ENCODE results near the gene BRD4. TPM values are rescaled to one million over a fixed set of nuclear protein-coding genes. Genes with fewer than 3 reads are reported as not detected.

The BRD4 gene
- polyA plus RNA-seq, 3 donors = 3.7 to 19.2 (median 4.2) TPM

DNA sequence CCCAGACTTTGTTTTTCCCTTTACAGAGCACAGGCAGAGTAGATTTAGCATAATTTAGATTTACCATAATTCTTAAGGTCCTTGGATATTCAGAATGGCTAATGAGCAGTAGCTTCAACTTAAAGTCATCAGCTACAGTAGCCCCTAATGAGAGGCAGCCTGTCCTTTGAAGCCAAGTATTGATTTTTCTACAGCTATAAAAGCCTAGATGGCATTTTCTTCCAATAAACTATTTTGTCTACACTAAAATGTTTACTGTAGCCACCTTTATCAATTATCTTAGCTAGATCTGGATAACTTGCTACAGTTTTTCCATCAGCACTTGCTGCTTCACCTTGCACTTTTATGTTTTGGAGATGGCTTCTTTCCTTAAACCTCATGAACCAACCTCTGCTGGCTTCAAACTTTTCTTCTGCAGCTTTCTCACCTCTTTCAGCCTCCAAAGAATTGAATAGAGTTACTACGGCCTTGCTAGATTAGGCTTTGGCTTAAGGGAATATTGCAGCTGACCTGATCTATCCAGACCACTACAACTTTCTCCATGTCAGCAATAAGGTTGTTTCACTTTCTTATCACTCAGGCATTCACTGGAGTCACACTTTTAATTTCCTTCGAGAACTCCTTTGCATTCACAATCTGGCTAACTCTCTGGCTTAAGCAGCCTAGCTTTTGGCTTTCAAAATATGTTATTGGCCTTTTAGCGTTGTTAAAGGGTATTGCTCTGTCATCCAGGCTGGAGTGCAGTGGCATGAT lies 26.6 kb downstream of the BRD4 start:
- peaks cover 6 to 14% of the 10 kb centered on the region in 2 donors for H3K4me1 ChIP-seq (ENCODE audit: control insufficient read depth in 1 of 2, insufficient read depth in 2 of 2, low read length in 2 of 2)
- 92% methylated on average over 2 of the region's 3 CpGs for WGBS (ENCODE audit: insufficient coverage)
- intact Hi-C loops (cut with micrococcal nuclease) = no loop called here

DNA sequence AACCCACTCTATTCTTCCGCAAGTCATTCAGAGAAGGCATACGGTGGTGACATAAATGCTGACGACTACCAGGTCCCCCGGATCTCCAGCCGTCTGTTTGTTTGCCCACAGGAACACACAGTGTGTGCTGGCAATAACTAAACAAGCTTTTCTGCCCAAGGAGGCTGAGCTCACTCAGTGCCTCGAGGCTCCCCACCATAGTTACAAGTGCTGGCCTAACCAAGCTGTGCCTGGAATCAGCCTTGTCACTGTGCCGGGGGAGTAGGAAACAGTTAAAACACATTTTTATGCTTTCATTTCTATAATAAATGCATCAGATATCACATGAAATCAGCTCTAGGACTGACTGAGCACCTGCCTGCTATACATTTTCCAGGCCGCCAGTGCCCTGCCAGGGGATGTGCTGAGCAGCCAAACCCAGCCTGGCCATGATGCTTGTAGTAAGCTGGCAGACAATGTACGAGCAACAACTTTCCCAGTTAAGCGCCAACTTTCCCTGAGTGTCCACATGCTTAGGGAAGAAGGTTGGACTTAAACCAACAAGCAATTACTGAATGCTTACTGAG lies 28.1 kb downstream of the BRD4 start:
- H3K27me3 Mint-ChIP-seq (ENCODE audit: low read depth in 3 of 3) = peaks cover 0 to 3% (median 0%) of the 10 kb centered on the region in 3 donors
- H3K27me3 ChIP-seq (ENCODE audit: control insufficient read depth in 2 of 2, insufficient read depth in 2 of 2, low read length in 2 of 2) = no peaks in the 10 kb centered on the region
- no peaks in the 10 kb centered on the region for H3K9me3 Mint-ChIP-seq
- no peak overlapping the region for H2AFZ ChIP-seq (ENCODE audit: insufficient read depth, low read depth, low read length, poor library complexity, severe bottlenecking)
- no peak overlapping the region for H3K4me3 Mint-ChIP-seq
- no peaks in the 10 kb centered on the region for H3K9me3 ChIP-seq (replicated peaks in 1 of 2; ENCODE audit: control insufficient read depth in 1 of 2, insufficient read depth in 1 of 2, low read length in 2 of 2)
- H3K79me2 ChIP-seq (ENCODE audit: insufficient read depth, low read length) = peaks cover 100% of the 10 kb centered on the region
- no peak overlapping the region for H3K4me3 ChIP-seq (replicated peaks in 1 of 3; ENCODE audit: low read depth in 2 of 3, low read length in 3 of 3)
- peak overlapping the region in 1 of 2 donors; percentile 54 for H3K27ac ChIP-seq (ENCODE audit: low read depth in 1 of 2, low read length in 2 of 2)
- peaks cover 64% of the 10 kb centered on the region for H3K4me1 Mint-ChIP-seq
- no peaks in the 10 kb centered on the region for H3K36me3 Mint-ChIP-seq
- WGBS (ENCODE audit: insufficient coverage) = 82% methylated on average over 9 of the region's 10 CpGs
- DNase-seq = no peak
- H4K20me1 ChIP-seq (ENCODE audit: insufficient read depth, low read length) = peaks cover 100% of the 10 kb centered on the region
- peaks cover 19 to 29% of the 10 kb centered on the region in 2 donors for H3K4me1 ChIP-seq (ENCODE audit: control insufficient read depth in 1 of 2, insufficient read depth in 2 of 2, low read length in 2 of 2)
- H3K27ac Mint-ChIP-seq = peak overlapping the region in 4 of 7 donors; percentile 23 to 72 (median 54)
- H3K36me3 ChIP-seq (replicated peaks in 1 of 2; ENCODE audit: control insufficient read depth in 1 of 2, insufficient read depth in 2 of 2, low read length in 2 of 2) = no peaks in the 10 kb centered on the region
- H3K4me2 ChIP-seq (replicated peaks; ENCODE audit: extremely low read depth, low read length, poor library complexity, severe bottlenecking) = no peak overlapping the region
- no peak for TF ChIP-seq CTCF (IDR thresholded peaks at IDR 0.05)
- intact Hi-C loops (cut with micrococcal nuclease) = no loop called here
- H3K9ac ChIP-seq (ENCODE audit: insufficient read depth, low read length, poor library complexity, severe bottlenecking) = no peak overlapping the region

More for the DNA sequence above, 26.6 kb downstream of the BRD4 start:
- no peak overlapping the region for H3K9ac ChIP-seq (ENCODE audit: insufficient read depth, low read length, poor library complexity, severe bottlenecking)
- no peaks in the 10 kb centered on the region for H3K9me3 Mint-ChIP-seq
- H4K20me1 ChIP-seq (ENCODE audit: insufficient read depth, low read length) = peaks cover 100% of the 10 kb centered on the region
- TF ChIP-seq CTCF (IDR thresholded peaks at IDR 0.05) = no peak
- peaks cover 59% of the 10 kb centered on the region for H3K4me1 Mint-ChIP-seq
- H3K9me3 ChIP-seq (replicated peaks in 1 of 2; ENCODE audit: control insufficient read depth in 1 of 2, insufficient read depth in 1 of 2, low read length in 2 of 2) = no peaks in the 10 kb centered on the region
- peak overlapping the region in 1 of 7 donors; percentile 42 for H3K27ac Mint-ChIP-seq
- H3K27me3 Mint-ChIP-seq (ENCODE audit: low read depth in 3 of 3) = peaks cover 0 to 3% (median 0%) of the 10 kb centered on the region in 3 donors
- H3K27me3 ChIP-seq (ENCODE audit: control insufficient read depth in 2 of 2, insufficient read depth in 2 of 2, low read length in 2 of 2) = no peaks in the 10 kb centered on the region
- no peaks in the 10 kb centered on the region for H3K36me3 ChIP-seq (replicated peaks in 1 of 2; ENCODE audit: control insufficient read depth in 1 of 2, insufficient read depth in 2 of 2, low read length in 2 of 2)
- H3K4me2 ChIP-seq (replicated peaks; ENCODE audit: extremely low read depth, low read length, poor library complexity, severe bottlenecking) = no peak overlapping the region
- no peaks in the 10 kb centered on the region for H3K36me3 Mint-ChIP-seq
- DNase-seq = no peak
- H2AFZ ChIP-seq (ENCODE audit: insufficient read depth, low read depth, low read length, poor library complexity, severe bottlenecking) = no peak overlapping the region
- peaks cover 100% of the 10 kb centered on the region for H3K79me2 ChIP-seq (ENCODE audit: insufficient read depth, low read length)
- no peak overlapping the region for H3K4me3 Mint-ChIP-seq
- peak overlapping the region in 1 of 2 donors; percentile 32 for H3K27ac ChIP-seq (ENCODE audit: low read depth in 1 of 2, low read length in 2 of 2)
- no peak overlapping the region for H3K4me3 ChIP-seq (replicated peaks in 1 of 3; ENCODE audit: low read depth in 2 of 3, low read length in 3 of 3)
